HEK293 (cell line): ENCODE results near the gene USH1G.
A peak's percentile ranks its signal among the peaks of the same experiment; 100 is the strongest.

Source experiments
- GFI1B ChIP-seq: fragments of 450-650 bp; formaldehyde crosslinking; IDR thresholded peaks from 2 replicates; pipeline ENCODE4 v1.5.1; 2016; ENCODE audit warnings: missing biosample characterization, missing genetic modification characterization
- GLIS2 ChIP-seq: fragments of 450-650 bp; formaldehyde crosslinking; IDR thresholded peaks from 2 replicates; pipeline ENCODE4 v1.5.1; 2016; ENCODE audit warnings: missing biosample characterization, missing genetic modification characterization
- KLF16 ChIP-seq: fragments of 450-650 bp; formaldehyde crosslinking; IDR thresholded peaks from 2 replicates; pipeline ENCODE4 v1.5.1; 2017; ENCODE audit warnings: missing biosample characterization, missing genetic modification characterization
- KLF7 ChIP-seq: fragments of 450-650 bp; formaldehyde crosslinking; IDR thresholded peaks from 2 replicates; pipeline ENCODE4 v1.5.1; 2016; ENCODE audit warnings: missing biosample characterization, missing genetic modification characterization, borderline replicate concordance
- OSR2 ChIP-seq: fragments of 450-650 bp; formaldehyde crosslinking; IDR thresholded peaks from 2 replicates; pipeline ENCODE4 v1.5.1; 2016; ENCODE audit warnings: missing biosample characterization, missing genetic modification characterization
- SCRT1 ChIP-seq: fragments of 450-650 bp; formaldehyde crosslinking; IDR thresholded peaks from 2 replicates; pipeline ENCODE4 v1.5.1; 2016; ENCODE audit warnings: missing biosample characterization, missing genetic modification characterization, borderline replicate concordance
- YY2 ChIP-seq: fragments of 450-650 bp; formaldehyde crosslinking; IDR thresholded peaks from 2 replicates; pipeline ENCODE4 v1.5.1; 2016; ENCODE audit warnings: missing biosample characterization, missing genetic modification characterization
- ZBTB7A ChIP-seq: fragments of 450-650 bp; formaldehyde crosslinking; IDR thresholded peaks from 2 replicates; pipeline ENCODE4 v1.5.1; 2016; ENCODE audit warnings: low read depth, missing biosample characterization, missing genetic modification characterization
- ZBTB8A ChIP-seq: fragments of 450-650 bp; formaldehyde crosslinking; IDR thresholded peaks from 2 replicates; pipeline ENCODE4 v1.5.1; 2016; ENCODE audit warnings: missing biosample characterization, missing genetic modification characterization
- ZEB2 ChIP-seq: fragments of 450-650 bp; formaldehyde crosslinking; IDR thresholded peaks from 2 replicates; pipeline ENCODE4 v1.5.1; 2016; ENCODE audit warnings: missing biosample characterization, missing genetic modification characterization
- ZFHX2 ChIP-seq: fragments of 450-650 bp; formaldehyde crosslinking; conservative IDR thresholded peaks from 2 replicates; pipeline ENCODE4 v1.5.1; 2016; ENCODE audit warnings: missing biosample characterization, missing genetic modification characterization
- ZNF2 ChIP-seq: fragments of 450-650 bp; formaldehyde crosslinking; IDR thresholded peaks from 2 replicates; pipeline ENCODE4 v1.5.1; 2016; ENCODE audit warnings: missing biosample characterization, missing genetic modification characterization
- ZNF221 ChIP-seq: fragments of 450-650 bp; formaldehyde crosslinking; IDR thresholded peaks from 2 replicates; pipeline ENCODE4 v1.5.1; 2017; ENCODE audit warnings: missing biosample characterization, missing genetic modification characterization, borderline replicate concordance
- ZNF391 ChIP-seq: fragments of 450-650 bp; formaldehyde crosslinking; IDR thresholded peaks from 2 replicates; pipeline ENCODE4 v1.5.1; 2016; ENCODE audit warnings: low read depth, missing biosample characterization, missing genetic modification characterization, borderline replicate concordance
- ZNF394 ChIP-seq: fragments of 450-650 bp; formaldehyde crosslinking; IDR thresholded peaks from 2 replicates; pipeline ENCODE4 v1.5.1; 2016; ENCODE audit warnings: missing biosample characterization, missing genetic modification characterization, mild to moderate bottlenecking, moderate library complexity, borderline replicate concordance
- ZNF501 ChIP-seq: fragments of 450-650 bp; formaldehyde crosslinking; IDR thresholded peaks from 2 replicates; pipeline ENCODE4 v1.5.1; 2016; ENCODE audit warnings: missing biosample characterization, missing genetic modification characterization
- ZNF76 ChIP-seq: fragments of 450-650 bp; formaldehyde crosslinking; IDR thresholded peaks from 2 replicates; pipeline ENCODE4; 2016; ENCODE audit warnings: low read depth, missing biosample characterization, missing genetic modification characterization, borderline replicate concordance
- ZNF768 ChIP-seq: fragments of 450-650 bp; formaldehyde crosslinking; IDR thresholded peaks from 2 replicates; pipeline ENCODE4 v1.5.1; 2018; ENCODE audit warnings: missing biosample characterization, mild to moderate bottlenecking, missing genetic modification characterization
- ZSCAN30 ChIP-seq: fragments of 450-650 bp; IDR thresholded peaks from 2 replicates; pipeline ENCODE4 v1.5.1; 2018; ENCODE audit warnings: missing biosample characterization, mild to moderate bottlenecking, missing genetic modification characterization, moderate library complexity
- TF ChIP-seq, protein P1 (sequence below): fragments of 450-650 bp; formaldehyde crosslinking; IDR thresholded peaks from 2 replicates; pipeline ENCODE4 v1.5.1; 2016; ENCODE audit warnings: missing biosample characterization, missing genetic modification characterization
- TF ChIP-seq, protein P2 (sequence below): fragments of 450-650 bp; formaldehyde crosslinking; IDR thresholded peaks from 2 replicates; pipeline ENCODE4 v1.5.1; 2016; ENCODE audit warnings: missing biosample characterization, missing genetic modification characterization, low read depth
- TF ChIP-seq, protein P3 (sequence below): sonication (generic); formaldehyde crosslinking; IDR thresholded peaks from 2 replicates; pipeline ENCODE4 v1.8.1; 2022; ENCODE audit warnings: mild to moderate bottlenecking, moderate library complexity, missing genetic modification reagents
- TF ChIP-seq, protein P4 (sequence below): fragments of 450-650 bp; formaldehyde crosslinking; IDR thresholded peaks from 2 replicates; pipeline ENCODE4 v1.5.1; 2016; ENCODE audit warnings: missing biosample characterization, missing genetic modification characterization
- TF ChIP-seq, protein P5 (sequence below): fragments of 450-650 bp; formaldehyde crosslinking; IDR thresholded peaks from 2 replicates; pipeline ENCODE4 v1.5.1; 2016; ENCODE audit warnings: missing biosample characterization, missing genetic modification characterization
- TF ChIP-seq, protein P6 (sequence below): fragments of 450-650 bp; formaldehyde crosslinking; optimal IDR thresholded peaks from 2 replicates; pipeline ENCODE3; 2016; ENCODE audit warnings: missing biosample characterization, mild to moderate bottlenecking, missing genetic modification characterization
- TF ChIP-seq, protein P7 (sequence below): fragments of 450-650 bp; formaldehyde crosslinking; IDR thresholded peaks from 2 replicates; pipeline ENCODE4 v1.5.1; 2017; ENCODE audit warnings: missing biosample characterization, missing genetic modification characterization
- TF ChIP-seq, protein P8 (sequence below): fragments of 450-650 bp; formaldehyde crosslinking; IDR thresholded peaks from 2 replicates; pipeline ENCODE4 v1.5.1; 2016; ENCODE audit warnings: missing biosample characterization, missing genetic modification characterization

The USH1G gene

DNA sequence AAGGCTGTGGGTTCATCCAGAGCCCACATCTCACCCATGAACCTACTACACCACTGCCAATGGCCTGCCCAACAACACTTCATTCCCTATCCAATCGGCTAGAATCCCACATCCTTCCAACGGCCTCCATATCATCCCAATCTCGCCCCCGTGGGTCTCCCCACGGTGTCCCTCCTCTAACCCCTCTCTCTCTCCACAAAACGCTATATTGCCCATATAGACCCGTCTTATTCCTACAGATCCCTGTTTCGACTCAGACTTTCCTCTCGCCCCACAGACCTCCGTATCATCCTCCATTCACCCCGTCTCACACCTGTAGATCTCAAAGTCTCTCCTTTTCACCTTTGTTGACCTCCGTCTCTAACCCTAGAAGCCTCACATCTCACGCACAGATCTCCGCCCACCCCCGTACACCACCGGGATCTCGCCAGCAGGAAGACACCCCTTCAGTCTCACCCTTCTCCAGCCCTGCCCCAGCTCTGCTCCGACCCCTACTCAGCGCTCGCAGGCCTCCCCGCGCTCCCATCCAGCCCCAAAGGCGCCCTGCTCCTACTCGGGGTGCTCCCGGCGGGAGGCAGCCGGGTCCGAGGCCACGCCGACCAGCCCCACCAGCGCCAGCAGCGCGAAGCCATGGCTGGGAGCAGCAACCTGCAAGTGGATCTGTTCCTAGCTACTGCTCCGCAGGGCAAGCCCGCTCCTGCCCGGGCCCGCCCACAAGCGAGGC, 50.6 kb downstream of the USH1G start, which contains the start of gene FDXR (continued):
- TF ChIP-seq, protein P1, sequence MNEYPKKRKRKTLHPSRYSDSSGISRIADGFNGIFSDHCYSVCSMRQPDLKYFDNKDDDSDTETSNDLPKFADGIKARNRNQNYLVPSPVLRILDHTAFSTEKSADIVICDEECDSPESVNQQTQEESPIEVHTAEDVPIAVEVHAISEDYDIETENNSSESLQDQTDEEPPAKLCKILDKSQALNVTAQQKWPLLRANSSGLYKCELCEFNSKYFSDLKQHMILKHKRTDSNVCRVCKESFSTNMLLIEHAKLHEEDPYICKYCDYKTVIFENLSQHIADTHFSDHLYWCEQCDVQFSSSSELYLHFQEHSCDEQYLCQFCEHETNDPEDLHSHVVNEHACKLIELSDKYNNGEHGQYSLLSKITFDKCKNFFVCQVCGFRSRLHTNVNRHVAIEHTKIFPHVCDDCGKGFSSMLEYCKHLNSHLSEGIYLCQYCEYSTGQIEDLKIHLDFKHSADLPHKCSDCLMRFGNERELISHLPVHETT (tag by site-specific recombination): 0 out of 2 replicates have a peak, but pooled peaks have one; percentile 29
- TF ChIP-seq ZEB2 (tag by site-specific recombination): 0 out of 2 replicates have a peak, but pooled peaks have one; percentile 30
- 0 out of 2 replicates have a peak, but pooled peaks have one; percentile 48 for TF ChIP-seq ZBTB8A (tag by site-specific recombination)
- TF ChIP-seq, protein P2, sequence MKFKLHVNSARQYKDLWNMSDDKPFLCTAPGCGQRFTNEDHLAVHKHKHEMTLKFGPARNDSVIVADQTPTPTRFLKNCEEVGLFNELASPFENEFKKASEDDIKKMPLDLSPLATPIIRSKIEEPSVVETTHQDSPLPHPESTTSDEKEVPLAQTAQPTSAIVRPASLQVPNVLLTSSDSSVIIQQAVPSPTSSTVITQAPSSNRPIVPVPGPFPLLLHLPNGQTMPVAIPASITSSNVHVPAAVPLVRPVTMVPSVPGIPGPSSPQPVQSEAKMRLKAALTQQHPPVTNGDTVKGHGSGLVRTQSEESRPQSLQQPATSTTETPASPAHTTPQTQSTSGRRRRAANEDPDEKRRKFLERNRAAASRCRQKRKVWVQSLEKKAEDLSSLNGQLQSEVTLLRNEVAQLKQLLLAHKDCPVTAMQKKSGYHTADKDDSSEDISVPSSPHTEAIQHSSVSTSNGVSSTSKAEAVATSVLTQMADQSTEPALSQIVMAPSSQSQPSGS (tag by site-specific recombination): no peak
- TF ChIP-seq ZFHX2 (tag by site-specific recombination): peak; percentile 84
- peak; percentile 71 for TF ChIP-seq KLF16 (tag by site-specific recombination)
- 0 out of 2 replicates have a peak, but pooled peaks have one; percentile 73 for TF ChIP-seq ZBTB7A (tag by site-specific recombination)
- TF ChIP-seq ZNF221: no peak
- TF ChIP-seq ZSCAN30 (tag by site-specific recombination): peak; percentile 75; the same call in 1 of the 2 replicates
- TF ChIP-seq, protein P3, sequence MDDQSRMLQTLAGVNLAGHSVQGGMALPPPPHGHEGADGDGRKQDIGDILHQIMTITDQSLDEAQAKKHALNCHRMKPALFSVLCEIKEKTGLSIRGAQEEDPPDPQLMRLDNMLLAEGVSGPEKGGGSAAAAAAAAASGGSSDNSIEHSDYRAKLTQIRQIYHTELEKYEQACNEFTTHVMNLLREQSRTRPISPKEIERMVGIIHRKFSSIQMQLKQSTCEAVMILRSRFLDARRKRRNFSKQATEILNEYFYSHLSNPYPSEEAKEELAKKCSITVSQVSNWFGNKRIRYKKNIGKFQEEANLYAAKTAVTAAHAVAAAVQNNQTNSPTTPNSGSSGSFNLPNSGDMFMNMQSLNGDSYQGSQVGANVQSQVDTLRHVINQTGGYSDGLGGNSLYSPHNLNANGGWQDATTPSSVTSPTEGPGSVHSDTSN (CRISPR knock-in tag): 0 out of 2 replicates have a peak, but pooled peaks have one; percentile 25
- TF ChIP-seq ZNF501 (tag by site-specific recombination): peak; percentile 87
- peak; percentile 56 for TF ChIP-seq GLIS2 (tag by site-specific recombination)
- TF ChIP-seq SCRT1: peak; percentile 96
- TF ChIP-seq KLF7: peak; percentile 64; the same call in 1 of the 2 replicates
- TF ChIP-seq YY2 (tag by site-specific recombination): peak; percentile 56; the same call in 1 of the 2 replicates
- TF ChIP-seq, protein P4, sequence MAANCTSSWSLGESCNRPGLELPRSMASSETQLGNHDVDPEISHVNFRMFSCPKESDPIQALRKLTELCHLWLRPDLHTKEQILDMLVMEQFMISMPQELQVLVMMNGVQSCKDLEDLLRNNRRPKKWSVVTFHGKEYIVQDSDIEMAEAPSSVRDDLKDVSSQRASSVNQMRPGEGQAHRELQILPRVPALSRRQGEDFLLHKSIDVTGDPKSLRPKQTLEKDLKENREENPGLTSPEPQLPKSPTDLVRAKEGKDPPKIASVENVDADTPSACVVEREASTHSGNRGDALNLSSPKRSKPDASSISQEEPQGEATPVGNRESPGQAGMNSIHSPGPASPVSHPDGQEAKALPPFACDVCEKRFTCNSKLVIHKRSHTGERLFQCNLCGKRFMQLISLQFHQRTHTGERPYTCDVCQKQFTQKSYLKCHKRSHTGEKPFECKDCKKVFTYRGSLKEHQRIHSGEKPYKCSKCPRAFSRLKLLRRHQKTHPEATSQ (tag by site-specific recombination): peak; percentile 76; the same call in 1 of the 2 replicates
- peak; percentile 76; the same call in 1 of the 2 replicates for TF ChIP-seq ZNF391 (tag by site-specific recombination)
- TF ChIP-seq OSR2 (tag by site-specific recombination): peak; percentile 62
- TF ChIP-seq GFI1B (tag by site-specific recombination): no peak
- TF ChIP-seq ZNF76 (tag by site-specific recombination): peak; percentile 24; the same call in 1 of the 2 replicates
- peak; percentile 58; the same call in 1 of the 2 replicates for TF ChIP-seq ZNF394 (tag by site-specific recombination)
- TF ChIP-seq, protein P5, sequence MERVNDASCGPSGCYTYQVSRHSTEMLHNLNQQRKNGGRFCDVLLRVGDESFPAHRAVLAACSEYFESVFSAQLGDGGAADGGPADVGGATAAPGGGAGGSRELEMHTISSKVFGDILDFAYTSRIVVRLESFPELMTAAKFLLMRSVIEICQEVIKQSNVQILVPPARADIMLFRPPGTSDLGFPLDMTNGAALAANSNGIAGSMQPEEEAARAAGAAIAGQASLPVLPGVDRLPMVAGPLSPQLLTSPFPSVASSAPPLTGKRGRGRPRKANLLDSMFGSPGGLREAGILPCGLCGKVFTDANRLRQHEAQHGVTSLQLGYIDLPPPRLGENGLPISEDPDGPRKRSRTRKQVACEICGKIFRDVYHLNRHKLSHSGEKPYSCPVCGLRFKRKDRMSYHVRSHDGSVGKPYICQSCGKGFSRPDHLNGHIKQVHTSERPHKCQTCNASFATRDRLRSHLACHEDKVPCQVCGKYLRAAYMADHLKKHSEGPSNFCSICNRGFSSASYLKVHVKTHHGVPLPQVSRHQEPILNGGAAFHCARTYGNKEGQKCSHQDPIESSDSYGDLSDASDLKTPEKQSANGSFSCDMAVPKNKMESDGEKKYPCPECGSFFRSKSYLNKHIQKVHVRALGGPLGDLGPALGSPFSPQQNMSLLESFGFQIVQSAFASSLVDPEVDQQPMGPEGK (tag by site-specific recombination): peak; percentile 49
- peak; percentile 85 for TF ChIP-seq ZNF2 (tag by site-specific recombination)
- TF ChIP-seq, protein P6, sequence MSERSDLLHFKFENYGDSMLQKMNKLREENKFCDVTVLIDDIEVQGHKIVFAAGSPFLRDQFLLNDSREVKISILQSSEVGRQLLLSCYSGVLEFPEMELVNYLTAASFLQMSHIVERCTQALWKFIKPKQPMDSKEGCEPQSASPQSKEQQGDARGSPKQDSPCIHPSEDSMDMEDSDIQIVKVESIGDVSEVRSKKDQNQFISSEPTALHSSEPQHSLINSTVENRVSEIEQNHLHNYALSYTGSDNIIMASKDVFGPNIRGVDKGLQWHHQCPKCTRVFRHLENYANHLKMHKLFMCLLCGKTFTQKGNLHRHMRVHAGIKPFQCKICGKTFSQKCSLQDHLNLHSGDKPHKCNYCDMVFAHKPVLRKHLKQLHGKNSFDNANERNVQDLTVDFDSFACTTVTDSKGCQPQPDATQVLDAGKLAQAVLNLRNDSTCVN: peak; percentile 35
- TF ChIP-seq ZNF768 (tag by site-specific recombination): no peak; the same call in 1 of the 2 replicates
- TF ChIP-seq, protein P7, sequence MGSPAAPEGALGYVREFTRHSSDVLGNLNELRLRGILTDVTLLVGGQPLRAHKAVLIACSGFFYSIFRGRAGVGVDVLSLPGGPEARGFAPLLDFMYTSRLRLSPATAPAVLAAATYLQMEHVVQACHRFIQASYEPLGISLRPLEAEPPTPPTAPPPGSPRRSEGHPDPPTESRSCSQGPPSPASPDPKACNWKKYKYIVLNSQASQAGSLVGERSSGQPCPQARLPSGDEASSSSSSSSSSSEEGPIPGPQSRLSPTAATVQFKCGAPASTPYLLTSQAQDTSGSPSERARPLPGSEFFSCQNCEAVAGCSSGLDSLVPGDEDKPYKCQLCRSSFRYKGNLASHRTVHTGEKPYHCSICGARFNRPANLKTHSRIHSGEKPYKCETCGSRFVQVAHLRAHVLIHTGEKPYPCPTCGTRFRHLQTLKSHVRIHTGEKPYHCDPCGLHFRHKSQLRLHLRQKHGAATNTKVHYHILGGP (tag by site-specific recombination): no peak
- TF ChIP-seq, protein P8, sequence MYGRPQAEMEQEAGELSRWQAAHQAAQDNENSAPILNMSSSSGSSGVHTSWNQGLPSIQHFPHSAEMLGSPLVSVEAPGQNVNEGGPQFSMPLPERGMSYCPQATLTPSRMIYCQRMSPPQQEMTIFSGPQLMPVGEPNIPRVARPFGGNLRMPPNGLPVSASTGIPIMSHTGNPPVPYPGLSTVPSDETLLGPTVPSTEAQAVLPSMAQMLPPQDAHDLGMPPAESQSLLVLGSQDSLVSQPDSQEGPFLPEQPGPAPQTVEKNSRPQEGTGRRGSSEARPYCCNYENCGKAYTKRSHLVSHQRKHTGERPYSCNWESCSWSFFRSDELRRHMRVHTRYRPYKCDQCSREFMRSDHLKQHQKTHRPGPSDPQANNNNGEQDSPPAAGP (tag by site-specific recombination): peak; percentile 73
